GM19328 (cell line): ENCODE data around the gene APOBEC3C.
"Not testable (repeated sequence)": the region's sequence is repeated elsewhere in the genome, so short reads cannot be mapped to it uniquely, and the experiment has no call there.

Experiments used
- ATAC-seq: cut with Tn5 transposase; IDR thresholded peaks from one replicate; pipeline ENCODE4 v1.9.1; 2021; ENCODE audit warnings: mild to moderate bottlenecking, moderate library complexity; ENCODE audit not compliant: unreplicated experiment

Gene APOBEC3C

DNA sequence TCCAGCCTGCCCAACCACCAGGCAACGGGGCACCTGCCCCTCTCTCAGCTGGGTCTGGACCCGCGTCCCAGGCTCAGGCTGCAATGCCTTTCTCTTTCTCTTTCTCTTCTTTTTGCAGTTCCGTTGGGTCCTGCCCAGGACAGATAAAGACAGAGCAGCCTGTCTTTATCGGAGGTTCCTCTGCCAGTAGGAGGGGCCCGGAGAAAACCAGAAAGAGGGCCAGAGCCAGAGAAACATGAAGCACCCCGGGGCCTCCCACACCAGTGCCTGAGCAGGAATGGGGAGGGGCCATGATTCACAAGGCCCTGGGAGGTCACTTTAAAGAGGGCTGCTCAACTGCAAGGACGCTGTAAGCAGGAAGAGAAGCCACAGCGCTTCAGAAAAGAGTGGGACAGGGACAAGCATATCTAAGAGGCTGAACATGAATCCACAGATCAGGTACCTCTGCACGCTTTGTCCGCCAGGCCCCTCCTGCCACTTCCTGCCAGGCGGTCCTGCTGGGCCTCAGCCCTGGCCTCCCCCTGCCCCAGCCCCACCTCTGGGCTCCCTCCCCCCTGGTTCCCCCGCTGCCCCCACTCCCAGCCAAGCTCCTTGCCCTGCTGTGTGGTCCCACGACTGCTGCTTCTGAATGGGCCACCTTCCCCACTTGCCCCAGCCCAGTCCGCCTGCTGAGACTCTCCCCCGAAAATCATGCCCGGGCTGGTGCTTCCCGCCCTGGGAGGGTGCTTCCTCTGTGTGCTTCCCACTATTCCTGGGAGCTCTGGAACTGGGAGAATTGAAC, at the start of gene APOBEC3C:
TSS of gene APOBEC3C (plus strand) at position 316 of the 781 bp plus-strand sequence. CDS start at position 422, 106 bp downstream.
- peak; percentile 75 for ATAC-seq

DNA sequence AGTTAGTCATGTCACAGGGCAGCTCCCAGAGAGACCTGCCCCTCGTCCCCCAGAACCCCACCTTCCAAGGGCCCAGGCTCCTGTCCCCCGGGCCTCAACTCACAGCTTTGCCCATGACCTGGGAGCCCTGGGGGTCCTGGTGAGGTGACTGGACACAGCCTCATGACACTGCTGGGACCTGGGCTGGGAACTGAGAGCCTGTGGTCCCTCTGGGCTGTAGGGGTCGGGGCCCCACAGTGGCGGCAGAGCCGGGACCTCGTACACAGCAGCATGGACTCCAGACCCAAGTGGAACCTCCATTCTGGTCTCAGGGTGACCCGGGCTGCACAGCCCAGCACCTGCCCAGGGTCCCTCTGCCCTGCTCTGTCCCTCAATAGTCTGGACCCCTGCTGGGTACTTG, 49.8 kb upstream of the APOBEC3C start:
- ATAC-seq, result no peak

DNA sequence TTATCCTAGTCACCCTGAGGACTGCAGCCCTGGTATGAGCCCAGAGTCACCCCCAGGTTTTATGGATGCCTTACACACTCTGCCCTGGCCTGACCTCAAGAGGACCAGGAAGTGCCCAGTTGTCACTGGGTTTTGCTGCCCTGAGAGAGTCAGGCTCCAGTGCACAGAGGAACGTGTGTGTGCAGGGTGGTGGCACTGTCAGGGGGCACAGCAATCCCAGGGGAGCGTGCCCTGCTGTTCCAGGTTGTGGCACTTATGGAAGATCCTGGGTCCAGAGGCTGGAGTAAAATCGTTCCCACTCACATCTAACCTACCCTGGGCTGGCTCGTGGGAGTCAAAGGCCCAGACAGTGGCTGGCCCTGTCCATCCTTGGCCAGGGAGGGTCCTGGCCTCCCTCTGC, 49.1 kb upstream of the APOBEC3C start:
- no peak for ATAC-seq

DNA sequence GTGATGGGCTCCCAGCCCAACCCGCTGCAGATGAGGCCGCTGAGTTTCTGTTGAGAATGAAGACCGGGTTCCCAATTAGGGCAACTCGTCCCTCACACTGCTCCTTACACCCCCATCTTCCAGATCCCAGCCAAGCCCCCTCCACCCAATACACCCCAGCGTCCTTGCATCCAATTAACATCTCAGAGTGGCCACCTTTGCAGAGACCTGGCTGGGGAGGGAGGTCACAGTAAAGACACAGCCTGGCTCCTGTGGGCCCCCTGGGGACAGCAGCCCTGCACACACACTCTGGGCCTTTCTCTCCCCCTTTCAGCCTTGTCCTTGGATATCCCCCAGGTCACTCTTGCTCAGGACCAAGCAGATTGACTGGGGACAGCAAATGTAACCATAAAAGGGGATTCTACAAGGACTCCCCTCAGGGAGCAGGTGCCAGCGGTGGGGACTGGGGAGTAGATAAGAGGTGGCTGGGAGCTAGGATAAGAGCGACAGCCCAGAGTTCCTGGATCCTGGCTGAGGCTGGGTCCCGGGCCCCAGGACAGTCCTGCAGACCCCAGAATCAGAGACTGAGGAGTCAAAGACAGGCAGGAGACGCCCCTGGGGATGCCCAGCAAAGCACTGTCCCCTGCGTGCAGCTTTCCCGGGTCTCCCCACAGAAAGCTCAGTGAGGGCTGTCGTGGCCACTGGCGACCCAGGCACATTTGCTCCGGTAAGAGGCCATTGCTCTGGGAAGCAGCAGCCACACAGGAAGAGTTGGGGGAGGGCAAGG, 48.3 kb upstream of the APOBEC3C start:
- ATAC-seq, result no peak

DNA sequence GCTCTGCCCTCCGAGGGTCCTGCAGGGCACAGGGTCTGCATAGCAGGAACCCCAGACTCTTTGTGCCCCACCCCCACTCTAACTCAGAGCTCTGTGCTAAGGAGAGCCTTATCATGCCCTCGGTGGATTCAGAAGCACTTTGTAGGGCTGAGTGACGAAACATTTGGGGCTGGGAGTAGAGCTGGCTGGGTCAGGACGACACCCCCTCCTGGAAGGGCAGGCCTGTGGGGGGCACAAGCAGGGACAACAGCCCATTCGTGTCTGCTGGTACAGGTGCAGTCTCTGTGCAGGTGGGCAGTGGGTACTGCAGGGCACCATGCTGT, 47.7 kb upstream of the APOBEC3C start:
- no peak for ATAC-seq

DNA sequence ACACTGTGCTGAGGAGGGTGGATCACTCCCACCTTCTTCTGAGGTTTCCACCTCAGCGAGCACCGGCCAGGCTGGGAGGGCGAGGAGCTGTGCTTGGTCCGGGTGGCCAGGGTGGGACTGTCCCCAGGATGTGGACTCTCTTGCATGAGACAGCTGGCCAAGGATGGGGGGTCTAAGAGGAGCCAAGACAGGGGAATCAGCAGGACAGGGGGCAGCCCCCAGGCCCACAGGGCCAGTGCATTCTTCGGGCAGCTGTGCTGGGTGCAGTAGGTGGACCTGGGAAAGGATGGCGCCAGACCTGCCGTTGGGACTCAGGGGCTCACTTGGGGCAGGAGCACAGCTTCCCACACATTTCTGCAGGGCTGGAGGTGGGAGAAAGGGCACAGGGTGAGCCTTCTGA, 47.1 kb upstream of the APOBEC3C start:
- no peak for ATAC-seq

DNA sequence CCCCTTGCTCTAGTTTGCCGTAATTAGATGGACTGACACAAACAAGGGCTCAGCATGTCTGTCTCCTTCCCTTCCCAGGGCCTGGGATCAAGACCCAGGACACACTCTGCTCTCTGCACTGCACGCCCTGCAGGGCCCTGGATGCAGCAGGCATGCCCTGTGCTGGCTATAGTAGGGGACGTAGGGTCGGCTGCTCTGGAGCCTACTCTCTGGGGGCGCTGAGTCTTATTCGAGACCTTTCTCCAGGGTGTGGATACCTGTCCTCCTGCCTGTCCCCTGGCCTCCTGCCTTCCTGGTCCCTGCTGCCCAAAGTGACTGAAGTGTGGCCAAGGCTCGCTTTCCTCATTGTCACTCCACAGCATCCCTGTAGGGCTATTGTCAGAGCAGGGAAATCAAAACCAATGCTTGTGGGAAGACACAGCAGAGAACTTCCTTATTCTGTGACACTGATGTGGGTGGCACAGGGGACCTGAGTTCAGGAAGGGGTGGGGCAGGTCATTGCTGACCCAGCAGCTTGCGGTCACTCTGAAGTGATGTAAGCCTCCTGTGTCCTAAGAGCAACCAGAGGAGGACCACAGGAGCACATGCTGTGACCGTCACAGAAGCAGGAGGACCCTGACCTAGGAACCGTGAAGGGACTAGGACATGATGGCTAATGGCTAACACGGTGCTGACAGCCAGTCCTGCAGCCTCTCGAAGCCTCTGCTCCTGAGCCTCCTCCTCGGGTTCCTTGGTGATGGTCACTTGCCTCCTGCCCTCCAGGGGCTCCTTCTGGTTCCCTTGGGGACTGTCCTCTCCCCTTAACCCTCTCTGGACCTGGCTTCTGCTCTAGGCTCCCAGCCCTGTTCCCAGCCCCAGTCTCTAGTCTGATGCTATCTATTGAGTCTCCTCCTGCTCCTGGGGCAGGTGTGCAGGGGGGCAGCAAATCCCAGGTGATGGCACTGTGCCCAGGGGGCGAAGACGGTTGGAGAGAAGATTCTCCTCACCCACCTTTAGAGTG, 46.3 kb upstream of the APOBEC3C start:
- ATAC-seq, result no peak

DNA sequence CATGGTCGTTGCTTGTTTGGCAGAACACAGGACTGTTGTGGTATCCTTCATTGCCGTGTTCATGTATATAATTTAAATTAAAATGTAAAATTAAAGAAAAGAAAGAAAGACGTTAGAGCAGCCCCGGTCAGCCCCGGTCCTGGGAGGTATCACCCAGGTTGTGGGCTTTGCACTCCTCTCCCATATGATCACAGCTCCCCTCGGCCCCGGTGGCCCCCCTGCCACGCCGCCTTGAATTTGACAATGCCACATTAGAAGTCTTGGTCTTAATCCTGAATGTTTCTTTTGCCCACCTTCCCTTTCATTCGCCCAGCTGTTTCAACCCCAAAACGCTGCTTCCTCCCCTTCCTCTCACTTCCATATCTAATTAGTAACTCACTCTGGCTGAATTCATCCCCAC, 45.3 kb upstream of the APOBEC3C start:
- ATAC-seq, result no peak

DNA sequence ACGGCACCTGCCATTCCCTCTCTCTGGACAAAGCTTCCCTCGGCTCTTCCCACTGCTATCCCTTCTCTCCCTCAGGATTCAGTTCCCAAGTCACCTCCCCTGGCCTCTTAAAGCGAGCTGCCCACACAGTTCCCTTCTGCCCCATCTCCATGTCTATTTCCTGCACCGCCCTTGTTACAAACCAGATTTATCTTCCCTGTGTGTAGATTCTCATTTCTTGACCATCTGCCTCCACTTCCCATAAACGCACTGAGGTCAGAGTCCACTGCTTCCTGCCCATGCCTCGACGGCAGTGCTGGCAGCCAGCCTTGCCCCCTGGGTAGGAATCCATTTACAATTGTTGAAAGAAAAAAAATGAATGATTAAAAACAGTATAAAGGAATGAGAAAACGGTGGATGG, 43.5 kb upstream of the APOBEC3C start:
- ATAC-seq, result no peak

DNA sequence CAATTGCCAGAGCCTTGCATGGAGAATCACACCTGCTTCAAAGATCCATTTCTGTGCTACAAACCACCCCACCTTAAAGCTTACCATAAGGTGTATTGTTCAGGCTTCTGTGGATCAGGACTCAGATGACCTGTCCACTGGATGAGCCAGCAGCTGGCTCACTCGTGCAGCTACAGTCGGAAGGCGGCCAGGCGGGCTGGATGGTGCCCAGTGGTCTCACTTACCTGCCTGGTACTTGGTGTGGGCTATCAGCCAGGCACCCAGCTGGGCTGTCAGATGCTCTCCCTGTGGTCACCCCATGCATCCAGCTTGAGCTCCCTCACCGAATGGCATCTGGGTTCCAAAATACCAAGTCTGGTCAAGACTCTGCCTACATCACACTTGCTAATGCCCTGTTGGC, 42.9 kb upstream of the APOBEC3C start:
- ATAC-seq, result no peak

DNA sequence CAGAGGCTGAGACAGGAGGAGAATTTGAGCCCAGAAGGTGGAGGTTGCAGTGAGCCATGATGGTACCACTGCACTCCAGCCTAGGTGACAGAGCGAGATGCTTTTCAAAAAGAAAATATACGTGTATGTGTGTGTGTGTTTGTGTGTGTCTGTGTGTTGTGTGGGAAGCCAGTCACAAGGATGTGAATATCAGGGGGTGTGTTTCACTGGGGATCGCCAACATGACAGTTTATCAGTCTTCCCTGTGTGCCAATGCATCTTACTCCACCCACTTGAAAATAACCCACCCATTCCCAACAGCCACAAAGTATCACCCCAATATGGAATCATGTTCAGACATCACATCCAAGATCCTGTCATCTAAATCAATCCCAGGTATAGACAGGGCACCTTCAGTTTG, 42.3 kb upstream of the APOBEC3C start:
- no peak for ATAC-seq

DNA sequence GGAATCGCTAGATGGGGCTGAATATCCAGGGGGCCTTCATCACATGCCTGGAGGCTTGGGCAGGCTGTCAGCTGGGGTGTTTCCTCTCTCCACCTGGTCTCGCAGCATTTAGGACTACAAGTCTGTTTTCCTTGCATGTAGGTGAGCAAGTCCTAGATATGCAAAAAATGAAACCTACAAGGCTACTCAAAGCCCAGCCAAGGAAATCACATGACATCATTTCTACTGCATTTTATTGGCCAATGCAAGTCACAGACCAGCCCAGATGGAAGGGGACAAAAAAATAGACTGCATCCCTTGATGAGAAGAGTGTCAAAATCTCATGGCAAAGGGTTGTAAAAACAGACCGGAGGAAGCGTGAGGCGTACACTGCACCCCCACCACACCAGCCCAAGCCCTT, 41.5 kb upstream of the APOBEC3C start:
- no peak for ATAC-seq

DNA sequence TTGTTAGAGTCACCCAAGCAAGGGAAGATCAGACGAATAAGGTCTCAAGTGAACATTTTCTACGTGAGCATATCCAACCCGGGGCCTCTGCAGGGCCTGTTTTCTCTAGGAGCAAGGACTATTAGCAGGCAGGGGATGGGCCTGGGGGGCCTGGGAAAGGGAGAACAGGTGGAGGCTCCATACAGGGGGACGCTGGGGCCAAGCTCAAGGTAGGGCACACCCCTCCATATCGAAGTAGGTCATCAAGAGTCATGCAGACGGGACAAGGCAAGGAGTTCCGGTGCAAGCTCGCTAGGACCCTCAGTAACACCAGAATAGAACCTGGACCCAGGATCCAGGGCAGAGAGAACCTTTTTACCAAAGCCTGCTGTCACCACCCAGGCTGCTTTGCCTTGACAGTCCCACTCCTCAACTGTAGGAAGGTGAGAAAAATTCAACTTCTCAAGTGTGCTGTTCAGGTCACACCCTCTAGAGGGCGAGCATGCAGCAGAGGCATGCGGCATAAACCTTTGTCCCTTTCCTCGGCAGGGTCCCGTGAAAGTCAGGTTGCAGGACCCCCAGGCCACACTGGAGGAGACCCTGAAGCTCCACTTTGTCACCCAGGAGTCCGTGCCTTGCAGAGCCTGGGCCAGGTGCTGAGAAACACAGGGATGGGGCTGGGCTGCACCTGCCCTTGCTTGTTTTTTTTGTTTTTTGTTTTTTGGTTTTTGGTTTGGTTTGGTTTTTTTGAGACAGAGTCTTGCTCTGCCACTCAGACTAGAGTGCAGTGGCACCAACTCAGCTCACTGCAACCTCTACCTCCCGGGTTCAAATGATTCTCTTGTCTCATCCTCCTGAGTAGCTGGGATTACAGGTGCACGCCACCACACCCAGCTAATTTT, 40.5 kb upstream of the APOBEC3C start:
- ATAC-seq, result no peak

DNA sequence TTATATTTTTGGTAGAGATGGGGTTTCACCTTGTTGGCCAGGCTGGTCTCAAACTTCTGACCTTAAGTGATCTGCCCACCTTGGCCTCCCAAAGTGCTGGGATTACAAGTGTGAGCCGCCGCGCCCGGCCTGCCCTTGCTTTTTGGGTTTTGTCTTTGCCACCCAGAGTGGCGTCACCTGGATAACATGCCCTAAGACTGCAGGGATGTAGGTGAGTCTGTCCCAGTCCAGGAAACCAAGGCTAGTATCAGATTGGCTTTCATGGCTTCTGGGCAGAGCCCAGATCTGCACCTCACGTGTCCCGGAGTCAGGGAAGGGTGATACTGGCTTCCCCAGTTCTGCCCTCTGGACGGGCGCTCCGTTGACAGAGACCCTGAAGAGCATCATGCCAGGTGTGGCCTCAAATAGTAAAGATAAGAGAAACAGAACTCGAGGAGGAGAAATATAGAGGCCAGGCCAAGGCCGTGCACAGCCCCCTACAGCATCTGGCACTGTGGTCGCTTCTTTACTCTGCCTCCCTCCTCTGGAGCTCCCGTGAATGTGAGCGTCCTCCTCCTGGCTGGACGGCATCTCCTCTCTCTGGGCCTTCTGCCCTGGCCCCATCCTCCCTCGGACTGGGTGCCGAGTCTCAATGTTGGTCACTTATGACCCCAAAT, 39.8 kb upstream of the APOBEC3C start:
- no peak for ATAC-seq

DNA sequence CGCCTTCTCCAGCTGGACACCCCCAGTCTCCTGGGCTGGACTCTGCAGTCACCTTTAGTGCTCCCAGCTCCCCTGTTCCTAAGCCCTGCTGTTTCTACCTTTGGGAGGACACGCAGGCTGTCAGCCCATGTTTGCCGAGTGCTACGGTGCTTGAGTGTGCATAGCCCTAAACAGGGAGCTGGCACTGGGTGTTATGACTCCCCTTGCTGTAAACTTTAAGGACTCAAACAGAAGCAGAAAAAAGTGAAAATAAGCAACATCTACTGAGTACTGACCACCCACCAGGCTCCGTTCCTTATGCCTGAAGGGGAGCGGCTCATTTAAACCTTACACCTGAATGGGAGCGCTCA, 39.3 kb upstream of the APOBEC3C start:
- no peak for ATAC-seq

DNA sequence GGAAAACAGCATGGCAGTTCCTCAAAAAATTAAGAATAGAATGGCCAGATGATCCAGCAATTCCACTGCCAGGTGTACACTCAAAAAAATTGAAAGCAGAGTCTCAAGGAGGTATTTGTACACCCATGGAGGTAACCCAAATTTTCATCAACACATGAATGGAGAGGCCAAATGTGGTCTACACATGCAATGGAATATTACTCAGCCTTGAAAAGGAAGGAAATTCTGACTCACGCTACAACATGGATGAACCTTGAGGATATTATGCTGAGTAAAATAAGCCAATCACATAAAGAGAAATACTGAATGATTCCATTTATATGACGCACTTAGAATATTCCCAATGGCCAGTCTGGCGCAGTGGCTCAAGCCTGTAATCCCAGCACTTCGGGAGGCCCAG, 36.8 kb upstream of the APOBEC3C start:
- ATAC-seq, result not testable (repeated sequence)

DNA sequence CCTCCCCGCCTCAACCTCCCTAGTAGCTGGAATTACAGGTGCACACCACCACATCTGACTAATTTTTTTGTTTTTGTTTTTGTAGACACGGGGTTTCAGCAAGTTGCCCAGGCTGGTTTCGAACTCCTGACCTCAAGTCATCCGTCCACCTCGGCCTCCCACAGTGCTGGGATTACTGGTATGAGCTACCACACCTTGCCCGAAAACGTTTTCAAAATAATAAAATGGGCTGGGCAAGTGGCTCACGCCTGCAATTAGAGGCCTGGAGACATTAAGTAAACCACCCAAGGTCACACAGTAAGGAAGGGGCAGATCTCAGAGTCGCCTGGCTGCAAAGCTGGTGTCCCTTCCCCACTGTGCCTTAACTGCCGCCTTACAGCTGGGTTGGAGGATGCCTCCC, 33.5 kb upstream of the APOBEC3C start:
- ATAC-seq, result not testable (repeated sequence)

DNA sequence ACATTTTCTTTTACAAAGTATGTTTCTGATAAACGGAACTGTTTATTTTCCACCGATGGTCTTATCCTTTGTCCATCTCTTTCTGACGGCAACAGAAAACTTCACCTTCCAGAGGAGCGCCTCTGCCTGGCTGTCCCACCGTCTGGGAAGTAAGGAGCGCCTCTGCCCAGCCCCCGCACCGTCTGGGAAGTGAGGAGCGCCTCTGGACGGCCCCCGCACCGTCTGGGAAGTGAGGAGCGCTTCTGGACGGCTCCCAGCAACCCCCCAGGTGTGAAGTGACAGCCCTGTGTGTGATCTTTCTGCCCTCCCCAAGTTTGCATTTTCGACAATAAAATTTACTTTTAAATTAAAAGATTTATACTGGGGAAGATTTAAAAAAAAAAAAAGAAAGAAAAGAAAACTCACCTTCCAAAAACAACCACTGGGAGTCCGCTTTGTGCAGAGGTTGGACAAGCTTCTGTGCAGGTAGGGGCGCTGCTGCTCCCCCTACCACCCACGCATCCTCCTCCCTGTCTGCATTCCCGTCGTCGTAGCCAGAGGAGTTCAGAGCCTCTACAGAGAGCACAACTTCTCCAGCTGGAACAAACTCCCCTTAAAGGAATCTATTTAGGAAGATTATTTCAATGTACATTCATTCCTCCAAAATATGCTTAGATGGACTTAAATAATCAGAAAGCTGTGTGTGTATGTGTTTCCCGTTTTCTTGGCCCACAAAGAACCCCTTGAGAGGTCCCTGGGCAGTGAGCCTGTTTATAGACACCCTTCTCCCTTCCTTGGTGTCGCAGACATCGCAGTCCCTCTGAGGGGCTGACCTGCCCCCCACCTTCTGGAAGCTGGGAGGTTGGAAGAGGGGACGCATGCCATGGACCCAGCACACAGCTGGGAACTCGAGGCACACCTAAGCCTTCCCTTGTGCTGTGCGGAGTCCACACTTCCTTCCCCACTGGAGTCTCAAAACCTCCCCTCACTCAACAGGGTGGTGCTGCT, 32.8 kb upstream of the APOBEC3C start:
- no peak for ATAC-seq
